Activated CD4-positive, alpha-beta memory T cell treated with anti-CD3 and anti-CD28 coated beads, Interleukin-2, amount 10 ng/mL, durations not matched to agents 7 days and 5 days (primary cell): ENCODE results near the gene PIGW. TPM values are rescaled to one million over a fixed set of nuclear protein-coding genes. Genes with fewer than 3 reads are reported as not detected.
"Not testable (repeated sequence)": the region's sequence is repeated elsewhere in the genome, so short reads cannot be mapped to it uniquely, and the experiment has no call there.

Experiments
- CTCF ChIA-PET: fragments of 350-600 bp; sonication (Branson Sonifier 250); formaldehyde crosslinking; loops from one replicate; lab custom pipeline; 2021; ENCODE audit warnings: antibody characterized with exemption, inconsistent platforms; lab: Charles Lee
- POLR2A ChIA-PET: fragments of 350-600 bp; sonication (Branson Sonifier 250); formaldehyde crosslinking; loops from one replicate; lab custom pipeline; 2021; ENCODE audit warnings: antibody characterized with exemption; lab: Charles Lee
- DNase-seq: peaks from one replicate; pipeline ENCODE4 v3.0.0-alpha.2; 2020
- H3K27ac Mint-ChIP-seq: one replicate; pipeline ENCODE4 v1.8.0; 2021; ENCODE audit warnings: mild to moderate bottlenecking, mixed read lengths
- H3K27me3 Mint-ChIP-seq: one replicate; pipeline ENCODE4 v1.8.0; 2021; ENCODE audit warnings: mixed read lengths
- H3K36me3 Mint-ChIP-seq: one replicate; pipeline ENCODE4 v1.8.0; 2021; ENCODE audit warnings: low read depth, mixed read lengths
- H3K4me1 Mint-ChIP-seq: one replicate; pipeline ENCODE4 v1.8.0; 2021; ENCODE audit warnings: mixed read lengths
- H3K4me3 Mint-ChIP-seq: one replicate; pipeline ENCODE4 v1.8.0; 2021; ENCODE audit warnings: mild to moderate bottlenecking, mixed read lengths
- H3K9me3 Mint-ChIP-seq: one replicate; pipeline ENCODE4 v1.8.0; 2021; ENCODE audit warnings: mixed read lengths
- total RNA-seq, 2 experiments: library from RNA; stranded (reverse); gene quantifications; one replicate each; pipeline ENCODE4 v1.2.3, GENCODE V29; 2021

Gene PIGW
- total RNA-seq, 2 experiments from 2014 or later = 6.4 to 6.9 TPM

- H3K36me3 Mint-ChIP-seq = peaks cover 50% of the 10 kb centered on the region
- POLR2A ChIA-PET = interaction anchor here (1.0 kb wide), 1 partner anchor 14 kb away, joined by 3 read pairs; the partner anchor contains the start of gene ZNHIT3
- H3K27ac Mint-ChIP-seq = no peak overlapping the region
- H3K27me3 Mint-ChIP-seq = no peaks in the 10 kb centered on the region
- H3K4me3 Mint-ChIP-seq = no peak overlapping the region
- H3K4me1 Mint-ChIP-seq = no peaks in the 10 kb centered on the region
- no peaks in the 10 kb centered on the region for H3K9me3 Mint-ChIP-seq
- CTCF ChIA-PET = no interaction called here
- DNase-seq = no peak
Observed at GRCh38 chr17:36500745-36501225, 34.0 kb upstream of the PIGW start.

GRCh38 chr17:36501351-36501750 is 33.4 kb upstream of the PIGW start:
- no peak for DNase-seq
- H3K4me1 Mint-ChIP-seq = no peaks in the 10 kb centered on the region
- no peaks in the 10 kb centered on the region for H3K27me3 Mint-ChIP-seq
- CTCF ChIA-PET = no interaction called here
- POLR2A ChIA-PET = no interaction called here
- peaks cover 50% of the 10 kb centered on the region for H3K36me3 Mint-ChIP-seq
- no peak overlapping the region for H3K4me3 Mint-ChIP-seq
- no peak overlapping the region for H3K27ac Mint-ChIP-seq
- H3K9me3 Mint-ChIP-seq = no peaks in the 10 kb centered on the region

- no peaks in the 10 kb centered on the region for H3K4me1 Mint-ChIP-seq
- POLR2A ChIA-PET = no interaction called here
- peaks cover 52% of the 10 kb centered on the region for H3K36me3 Mint-ChIP-seq
- H3K9me3 Mint-ChIP-seq = no peaks in the 10 kb centered on the region
- H3K27ac Mint-ChIP-seq = no peak overlapping the region
- DNase-seq = no peak
- H3K27me3 Mint-ChIP-seq = no peaks in the 10 kb centered on the region
- CTCF ChIA-PET = no interaction called here
- H3K4me3 Mint-ChIP-seq = no peak overlapping the region
Observed at GRCh38 chr17:36501963-36502362, 32.8 kb upstream of the PIGW start.

- DNase-seq = no peak
- no peaks in the 10 kb centered on the region for H3K9me3 Mint-ChIP-seq
- H3K36me3 Mint-ChIP-seq = peaks cover 57% of the 10 kb centered on the region
- no peaks in the 10 kb centered on the region for H3K4me1 Mint-ChIP-seq
- H3K27me3 Mint-ChIP-seq = no peaks in the 10 kb centered on the region
- POLR2A ChIA-PET = interaction anchor here (1.0 kb wide), 1 partner anchor 30 kb away, joined by 3 read pairs; no protein-coding TSS in a partner anchor
- H3K27ac Mint-ChIP-seq = no peak overlapping the region
- CTCF ChIA-PET = no interaction called here
- H3K4me3 Mint-ChIP-seq = no peak overlapping the region
Observed at GRCh38 chr17:36503456-36504155, 31.2 kb upstream of the PIGW start.

GRCh38 chr17:36504156-36504545 is 30.6 kb upstream of the PIGW start:
- CTCF ChIA-PET = no interaction called here
- no peak for DNase-seq
- Mint-ChIP-seq H3K27me3 (no peaks in the 10 kb centered on the region), H3K4me1 (no peaks in the 10 kb centered on the region), H3K36me3 (peaks cover 52% of the 10 kb centered on the region), H3K9me3 (no peaks in the 10 kb centered on the region), H3K4me3 (no peak overlapping the region), H3K27ac (no peak overlapping the region)
- POLR2A ChIA-PET = interaction anchor here (1.0 kb wide), 1 partner anchor 30 kb away, joined by 3 read pairs; no protein-coding TSS in a partner anchor

DNA sequence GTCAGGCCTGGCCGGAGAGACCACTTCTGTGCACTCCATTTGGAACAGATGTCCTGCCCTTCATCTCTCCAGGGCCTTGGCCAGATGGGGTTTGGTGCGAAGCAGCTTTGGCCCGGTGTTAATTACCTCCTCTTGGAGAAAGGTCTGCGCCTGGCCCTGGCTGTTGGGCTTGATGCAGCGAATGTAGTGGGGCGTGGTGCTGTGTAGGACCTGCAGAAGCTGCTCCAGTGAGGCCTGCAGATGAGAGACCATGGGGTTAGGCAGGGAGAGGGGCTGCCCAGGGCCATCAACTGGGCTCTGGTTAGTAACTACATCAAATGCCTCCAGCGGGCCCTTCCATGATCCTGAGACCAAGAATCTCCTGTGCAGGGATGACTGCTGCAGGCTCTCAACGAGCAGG is 29.6 kb upstream of the PIGW start:
- ChIA-PET CTCF (no interaction called here), POLR2A (interaction anchor here (1.0 kb wide), 1 partner anchor 10 kb away, joined by 3 read pairs; no protein-coding TSS in a partner anchor)
- H3K4me3 Mint-ChIP-seq = no peak overlapping the region
- no peak overlapping the region for H3K27ac Mint-ChIP-seq
- peaks cover 57% of the 10 kb centered on the region for H3K36me3 Mint-ChIP-seq
- no peaks in the 10 kb centered on the region for H3K4me1 Mint-ChIP-seq
- no peaks in the 10 kb centered on the region for H3K27me3 Mint-ChIP-seq
- H3K9me3 Mint-ChIP-seq = no peaks in the 10 kb centered on the region
- no peak for DNase-seq

DNA sequence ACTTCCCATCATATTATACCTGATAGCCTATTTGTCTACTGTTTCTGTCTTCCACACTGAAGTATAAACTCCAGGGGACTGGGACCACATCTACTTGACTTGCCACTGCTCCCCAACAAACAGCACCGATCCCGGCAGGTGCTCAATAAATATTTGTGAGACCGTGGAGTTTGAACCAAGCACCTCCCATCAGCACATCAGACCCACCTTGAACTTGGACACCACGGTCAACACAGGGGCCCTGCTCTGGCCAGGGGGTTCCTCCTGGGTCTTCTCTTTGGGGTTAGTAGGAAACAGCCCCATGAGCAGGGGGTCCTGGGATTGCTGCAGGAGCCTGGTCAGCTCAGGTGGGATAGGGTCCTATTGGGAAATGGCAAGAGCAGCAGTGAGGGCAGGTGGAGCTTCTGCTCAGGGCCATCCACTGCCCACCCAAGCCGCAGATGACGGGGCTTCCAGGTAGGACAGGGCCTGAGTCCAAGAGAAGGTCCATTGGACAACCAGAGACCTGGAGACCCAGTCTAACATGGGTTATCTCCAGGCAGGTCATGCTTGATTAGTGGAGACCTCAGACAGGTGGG is 28.4 kb upstream of the PIGW start:
- H3K36me3 Mint-ChIP-seq = peaks cover 63% of the 10 kb centered on the region
- POLR2A ChIA-PET = no interaction called here
- H3K4me1 Mint-ChIP-seq = no peaks in the 10 kb centered on the region
- no peak overlapping the region for H3K27ac Mint-ChIP-seq
- no peak overlapping the region for H3K4me3 Mint-ChIP-seq
- H3K27me3 Mint-ChIP-seq = no peaks in the 10 kb centered on the region
- no peaks in the 10 kb centered on the region for H3K9me3 Mint-ChIP-seq
- DNase-seq = no peak
- CTCF ChIA-PET = no interaction called here

DNA sequence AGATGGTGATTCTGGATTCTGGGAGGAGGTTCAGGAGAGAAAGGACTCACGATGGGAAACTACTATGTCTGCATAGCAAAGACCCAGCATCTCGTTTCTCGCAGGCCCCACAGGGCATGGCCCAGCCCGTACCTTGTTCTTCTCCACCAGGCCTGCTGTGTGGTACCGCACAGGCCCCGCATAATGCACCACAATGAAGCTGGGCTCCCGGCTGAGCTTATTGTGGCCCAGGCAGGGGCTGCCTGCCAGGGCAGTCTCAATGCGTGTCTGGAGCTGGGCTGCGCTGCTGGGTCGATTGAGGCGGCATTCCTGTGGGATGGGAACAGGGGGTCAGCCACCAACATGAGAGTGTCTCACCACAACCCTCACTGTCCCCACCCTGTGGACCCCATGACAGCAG is 28.0 kb upstream of the PIGW start:
- ChIA-PET POLR2A (interaction anchor here (1.6 kb wide), 1 partner anchor 18 kb away, joined by 3 read pairs; no protein-coding TSS in a partner anchor), CTCF (no interaction called here)
- Mint-ChIP-seq H3K27me3 (no peaks in the 10 kb centered on the region), H3K4me1 (no peaks in the 10 kb centered on the region), H3K27ac (no peak overlapping the region), H3K36me3 (peaks cover 63% of the 10 kb centered on the region), H3K4me3 (no peak overlapping the region), H3K9me3 (no peaks in the 10 kb centered on the region)
- no peak for DNase-seq

- Mint-ChIP-seq H3K9me3 (no peaks in the 10 kb centered on the region), H3K27me3 (no peaks in the 10 kb centered on the region), H3K4me3 (no peak overlapping the region), H3K36me3 (peaks cover 60% of the 10 kb centered on the region), H3K4me1 (no peaks in the 10 kb centered on the region), H3K27ac (no peak overlapping the region)
- POLR2A ChIA-PET = interaction anchor here (1.2 to 1.6 kb wide), 2 partner anchors 17 to 19 kb away, joined by 3 read pairs; no protein-coding TSS in a partner anchor
- CTCF ChIA-PET = no interaction called here
- no peak for DNase-seq
Observed at GRCh38 chr17:36507266-36507665, 27.5 kb upstream of the PIGW start.

- H3K27ac Mint-ChIP-seq, CTCF ChIA-PET, H3K9me3 Mint-ChIP-seq, DNase-seq, H3K27me3 Mint-ChIP-seq, H3K4me1 Mint-ChIP-seq, H3K4me3 Mint-ChIP-seq: not testable (repeated sequence)
- peaks cover 61% of the 10 kb centered on the region for H3K36me3 Mint-ChIP-seq
- POLR2A ChIA-PET = interaction anchor here (1.2 to 1.7 kb wide), 3 partner anchors 16 to 22 kb away, joined by 3 to 4 read pairs (median 3); no protein-coding TSS in a partner anchor
Observed at GRCh38 chr17:36508439-36508838, 26.3 kb upstream of the PIGW start.

DNA sequence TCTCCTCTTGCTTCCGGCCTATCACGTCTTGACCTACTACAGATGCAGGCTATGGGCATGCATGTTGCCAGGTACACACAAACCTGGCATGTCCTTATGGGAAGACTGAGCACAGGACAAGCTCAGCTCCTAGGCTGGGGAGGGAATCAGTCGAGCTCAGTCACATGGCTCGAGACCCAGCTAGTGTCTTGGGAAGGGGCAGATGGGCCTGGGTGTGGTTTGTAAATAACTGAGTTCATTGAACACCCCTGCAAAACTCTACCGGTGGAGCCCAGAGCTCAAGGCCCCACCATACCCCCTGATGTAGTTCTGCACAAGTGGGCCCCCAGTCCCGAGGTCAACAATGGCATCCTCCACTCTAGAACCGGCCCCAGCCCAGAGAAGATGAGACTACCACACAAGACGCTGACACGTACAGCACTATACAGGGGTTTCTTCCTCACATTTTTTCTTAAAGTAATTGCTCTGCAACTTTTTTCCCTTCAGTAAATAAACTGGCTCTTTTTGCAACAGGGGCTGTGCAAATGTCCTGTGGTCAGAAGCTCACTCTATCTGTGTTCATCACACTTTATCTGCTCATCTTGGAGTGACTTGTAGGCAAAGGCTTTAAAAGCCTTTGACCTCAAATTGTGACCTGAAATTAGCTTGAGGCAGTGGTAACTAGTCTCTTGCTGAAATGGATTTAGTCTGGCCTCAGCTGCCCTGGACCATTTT is 25.4 kb upstream of the PIGW start:
- DNase-seq = no peak
- no peaks in the 10 kb centered on the region for H3K4me1 Mint-ChIP-seq
- H3K9me3 Mint-ChIP-seq = no peaks in the 10 kb centered on the region
- CTCF ChIA-PET = no interaction called here
- H3K36me3 Mint-ChIP-seq = peaks cover 51% of the 10 kb centered on the region
- H3K4me3 Mint-ChIP-seq = no peak overlapping the region
- H3K27me3 Mint-ChIP-seq = no peaks in the 10 kb centered on the region
- H3K27ac Mint-ChIP-seq = no peak overlapping the region
- POLR2A ChIA-PET = interaction anchor here (0.7 to 1.7 kb wide), 2 partner anchors 8 to 21 kb away, joined by 3 to 4 read pairs; no protein-coding TSS in a partner anchor

DNA sequence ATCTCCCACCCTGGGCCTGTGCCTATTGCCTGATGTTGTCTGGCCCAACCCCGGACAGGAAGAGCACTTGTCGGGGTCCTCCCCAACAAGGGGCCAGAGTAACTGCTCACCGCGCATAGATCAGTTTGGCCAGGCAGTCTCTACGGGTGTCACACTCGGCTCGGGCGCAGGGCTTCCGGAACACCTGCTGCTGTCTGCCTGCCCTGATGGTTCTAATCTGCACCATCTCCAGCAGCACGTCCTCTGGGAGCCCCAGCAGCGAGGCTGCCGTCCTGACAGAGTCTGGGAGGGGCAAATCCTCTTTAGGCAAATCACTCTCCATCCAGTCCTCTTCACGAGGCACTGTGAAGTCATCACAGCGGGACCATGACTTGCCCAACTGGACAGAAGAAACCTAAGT is 24.2 kb upstream of the PIGW start:
- ChIA-PET CTCF (no interaction called here), POLR2A (no interaction called here)
- Mint-ChIP-seq H3K27ac (no peak overlapping the region), H3K9me3 (no peaks in the 10 kb centered on the region), H3K27me3 (no peaks in the 10 kb centered on the region), H3K4me1 (no peaks in the 10 kb centered on the region), H3K4me3 (no peak overlapping the region), H3K36me3 (peaks cover 49% of the 10 kb centered on the region)
- no peak for DNase-seq

DNA sequence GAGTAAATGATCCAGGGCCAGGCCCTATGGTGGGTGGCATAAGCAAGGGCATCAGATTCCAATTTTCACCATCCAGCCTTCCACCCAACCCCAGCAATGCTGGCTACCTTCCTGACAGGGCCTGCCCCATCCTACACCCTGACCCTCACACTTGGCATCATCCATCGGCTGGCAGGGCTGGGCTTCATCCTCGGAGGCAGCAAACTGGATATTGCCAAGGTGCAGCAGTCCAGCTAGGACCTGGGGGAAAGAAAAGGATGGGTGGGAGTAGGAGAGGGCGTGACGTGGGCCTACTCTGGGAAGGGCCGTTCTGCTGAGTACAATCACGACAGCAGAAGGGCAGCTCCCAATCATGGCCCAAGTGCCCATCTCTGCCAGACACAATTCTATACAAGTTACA is 23.6 kb upstream of the PIGW start:
- no peaks in the 10 kb centered on the region for H3K9me3 Mint-ChIP-seq
- ChIA-PET POLR2A (no interaction called here), CTCF (interaction anchor here (0.9 kb wide), 1 partner anchor 23 kb away, joined by 4 read pairs; no protein-coding TSS in a partner anchor)
- peaks cover 48% of the 10 kb centered on the region for H3K36me3 Mint-ChIP-seq
- no peak overlapping the region for H3K4me3 Mint-ChIP-seq
- no peaks in the 10 kb centered on the region for H3K27me3 Mint-ChIP-seq
- H3K27ac Mint-ChIP-seq = no peak overlapping the region
- no peaks in the 10 kb centered on the region for H3K4me1 Mint-ChIP-seq
- DNase-seq = no peak
